GM12872 (cell line): ENCODE data around the gene ABHD5.

Experiments
- CTCF ChIP-seq: IDR thresholded peaks from 3 replicates; pipeline ENCODE4 v1.5.1; 2011; ENCODE audit warnings: low read depth, mild to moderate bottlenecking, low read length, moderate library complexity; ENCODE audit not compliant: insufficient read depth

Gene ABHD5

GRCh38 chr3:43773273-43774094 is 82.7 kb downstream of the ABHD5 start:
- TF ChIP-seq CTCF = no peak

- no peak for TF ChIP-seq CTCF
Observed at GRCh38 chr3:43774799-43775198, 84.1 kb downstream of the ABHD5 start.

- TF ChIP-seq CTCF = no peak
Observed at GRCh38 chr3:43776101-43776500, 85.4 kb downstream of the ABHD5 start.

GRCh38 chr3:43779850-43780249 is 89.1 kb downstream of the ABHD5 start:
- no peak for TF ChIP-seq CTCF

- TF ChIP-seq CTCF = no peak
Observed at GRCh38 chr3:43782541-43782940, 91.8 kb downstream of the ABHD5 start.
